Measurements from ENCODE around the gene ARFGAP3.

ARFGAP3 gene

DNA sequence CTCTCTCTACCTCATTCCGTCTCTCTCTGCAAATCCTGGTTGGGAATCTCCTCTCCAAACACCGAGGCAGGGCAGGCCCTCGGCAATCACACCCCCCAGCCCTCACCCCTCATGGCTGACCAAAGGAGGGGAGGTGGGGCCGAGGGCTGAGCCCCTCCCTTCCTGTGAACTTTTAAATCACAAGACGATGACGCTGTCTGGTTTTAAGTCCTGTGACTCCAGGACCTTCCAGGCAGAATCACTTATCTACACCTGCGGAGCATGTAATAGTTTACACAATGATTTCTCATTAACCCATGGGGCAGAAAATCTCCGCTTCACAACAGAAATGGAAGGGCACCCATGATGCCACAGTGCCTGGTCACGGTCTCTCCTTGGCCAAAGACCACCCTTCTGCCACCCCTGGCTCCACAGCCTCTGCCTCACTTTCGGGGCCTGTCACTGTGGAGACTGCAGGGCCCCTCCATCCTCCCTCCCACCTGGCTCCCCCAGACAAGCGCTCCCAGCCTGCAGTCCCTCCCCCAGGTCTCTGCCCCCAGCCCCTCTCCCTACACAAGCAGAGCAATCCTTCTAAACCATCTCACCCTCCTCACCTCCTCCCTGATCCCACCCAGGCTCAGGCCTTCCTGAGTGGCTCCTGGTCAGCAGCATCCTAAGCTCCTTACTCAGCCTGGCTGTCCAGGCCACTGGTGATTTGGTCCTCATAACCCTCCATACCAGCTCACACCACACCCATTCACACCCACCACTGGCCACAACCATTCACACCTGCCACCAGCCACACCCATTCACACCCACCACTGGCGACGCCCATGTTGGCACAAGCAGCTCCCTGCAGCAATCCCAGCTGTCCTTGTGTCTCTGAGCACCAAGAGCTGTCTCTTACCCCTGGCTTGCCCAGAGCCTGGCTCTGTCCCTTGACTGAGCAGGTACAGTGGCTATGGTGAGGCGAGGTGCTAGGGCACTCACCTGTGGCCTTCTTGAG lies 30.7 kb upstream of the ARFGAP3 start:
- no peaks in the 10 kb centered on the region for H3K9me3 ChIP-seq (ENCODE audit: control insufficient read depth, insufficient read depth, low read depth, low read length)
- POLR2A ChIA-PET: no interaction called here
- no peak overlapping the region for H3K27ac ChIP-seq (ENCODE audit: extremely low read depth, low read depth, low read length)
- H3K36me3 ChIP-seq (ENCODE audit: control insufficient read depth in 2 of 2, insufficient read depth in 1 of 2, low read length in 2 of 2): peaks cover 3 to 88% of the 10 kb centered on the region in 2 experiments; a peak in 1 of 3 replicates
- CTCF ChIA-PET: interaction anchor here (1.0 kb wide), 1 partner anchor 11 kb away, joined by 3 read pairs; no protein-coding TSS in a partner anchor
- TF ChIP-seq, protein P1, sequence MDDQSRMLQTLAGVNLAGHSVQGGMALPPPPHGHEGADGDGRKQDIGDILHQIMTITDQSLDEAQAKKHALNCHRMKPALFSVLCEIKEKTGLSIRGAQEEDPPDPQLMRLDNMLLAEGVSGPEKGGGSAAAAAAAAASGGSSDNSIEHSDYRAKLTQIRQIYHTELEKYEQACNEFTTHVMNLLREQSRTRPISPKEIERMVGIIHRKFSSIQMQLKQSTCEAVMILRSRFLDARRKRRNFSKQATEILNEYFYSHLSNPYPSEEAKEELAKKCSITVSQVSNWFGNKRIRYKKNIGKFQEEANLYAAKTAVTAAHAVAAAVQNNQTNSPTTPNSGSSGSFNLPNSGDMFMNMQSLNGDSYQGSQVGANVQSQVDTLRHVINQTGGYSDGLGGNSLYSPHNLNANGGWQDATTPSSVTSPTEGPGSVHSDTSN (CRISPR knock-in tag; IDR thresholded peaks at IDR 0.05): no peak
- TF ChIP-seq ZBTB8A (tag by site-specific recombination; IDR thresholded peaks at IDR 0.05) (no peak), ZNF302 (tag by site-specific recombination; IDR thresholded peaks at IDR 0.05; ENCODE audit: low read depth) (no peak), ZNF423 (tag by site-specific recombination; IDR thresholded peaks at IDR 0.05) (no peak), KLF9 (tag by site-specific recombination; IDR thresholded peaks at IDR 0.05; ENCODE audit: low read depth) (peak; percentile 48; the same call in 1 of the 2 replicates), KLF8 (tag by site-specific recombination; IDR thresholded peaks at IDR 0.05) (peak; percentile 42; the same call in 1 of the 2 replicates), ZNF10 (tag by site-specific recombination; IDR thresholded peaks at IDR 0.05) (no peak), KLF1 (tag by site-specific recombination; IDR thresholded peaks at IDR 0.05) (peak; percentile 100), ZFHX2 (tag by site-specific recombination; conservative IDR thresholded peaks at IDR 0.05) (peak; percentile 71), ZNF112 (tag by site-specific recombination; IDR thresholded peaks at IDR 0.05) (no peak), EGR2 (tag by site-specific recombination; IDR thresholded peaks at IDR 0.05; ENCODE audit: low read depth) (peak; percentile 86), ZNF169 (tag by site-specific recombination; IDR thresholded peaks at IDR 0.05) (no peak), ZNF548 (tag by site-specific recombination; IDR thresholded peaks at IDR 0.05) (no peak)
- TF ChIP-seq, protein P2, sequence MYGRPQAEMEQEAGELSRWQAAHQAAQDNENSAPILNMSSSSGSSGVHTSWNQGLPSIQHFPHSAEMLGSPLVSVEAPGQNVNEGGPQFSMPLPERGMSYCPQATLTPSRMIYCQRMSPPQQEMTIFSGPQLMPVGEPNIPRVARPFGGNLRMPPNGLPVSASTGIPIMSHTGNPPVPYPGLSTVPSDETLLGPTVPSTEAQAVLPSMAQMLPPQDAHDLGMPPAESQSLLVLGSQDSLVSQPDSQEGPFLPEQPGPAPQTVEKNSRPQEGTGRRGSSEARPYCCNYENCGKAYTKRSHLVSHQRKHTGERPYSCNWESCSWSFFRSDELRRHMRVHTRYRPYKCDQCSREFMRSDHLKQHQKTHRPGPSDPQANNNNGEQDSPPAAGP (tag by site-specific recombination; IDR thresholded peaks at IDR 0.05): peak; percentile 83
- TF ChIP-seq, protein P3, sequence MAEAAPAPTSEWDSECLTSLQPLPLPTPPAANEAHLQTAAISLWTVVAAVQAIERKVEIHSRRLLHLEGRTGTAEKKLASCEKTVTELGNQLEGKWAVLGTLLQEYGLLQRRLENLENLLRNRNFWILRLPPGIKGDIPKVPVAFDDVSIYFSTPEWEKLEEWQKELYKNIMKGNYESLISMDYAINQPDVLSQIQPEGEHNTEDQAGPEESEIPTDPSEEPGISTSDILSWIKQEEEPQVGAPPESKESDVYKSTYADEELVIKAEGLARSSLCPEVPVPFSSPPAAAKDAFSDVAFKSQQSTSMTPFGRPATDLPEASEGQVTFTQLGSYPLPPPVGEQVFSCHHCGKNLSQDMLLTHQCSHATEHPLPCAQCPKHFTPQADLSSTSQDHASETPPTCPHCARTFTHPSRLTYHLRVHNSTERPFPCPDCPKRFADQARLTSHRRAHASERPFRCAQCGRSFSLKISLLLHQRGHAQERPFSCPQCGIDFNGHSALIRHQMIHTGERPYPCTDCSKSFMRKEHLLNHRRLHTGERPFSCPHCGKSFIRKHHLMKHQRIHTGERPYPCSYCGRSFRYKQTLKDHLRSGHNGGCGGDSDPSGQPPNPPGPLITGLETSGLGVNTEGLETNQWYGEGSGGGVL (tag by site-specific recombination; IDR thresholded peaks at IDR 0.05): no peak
- TF ChIP-seq, protein P4, sequence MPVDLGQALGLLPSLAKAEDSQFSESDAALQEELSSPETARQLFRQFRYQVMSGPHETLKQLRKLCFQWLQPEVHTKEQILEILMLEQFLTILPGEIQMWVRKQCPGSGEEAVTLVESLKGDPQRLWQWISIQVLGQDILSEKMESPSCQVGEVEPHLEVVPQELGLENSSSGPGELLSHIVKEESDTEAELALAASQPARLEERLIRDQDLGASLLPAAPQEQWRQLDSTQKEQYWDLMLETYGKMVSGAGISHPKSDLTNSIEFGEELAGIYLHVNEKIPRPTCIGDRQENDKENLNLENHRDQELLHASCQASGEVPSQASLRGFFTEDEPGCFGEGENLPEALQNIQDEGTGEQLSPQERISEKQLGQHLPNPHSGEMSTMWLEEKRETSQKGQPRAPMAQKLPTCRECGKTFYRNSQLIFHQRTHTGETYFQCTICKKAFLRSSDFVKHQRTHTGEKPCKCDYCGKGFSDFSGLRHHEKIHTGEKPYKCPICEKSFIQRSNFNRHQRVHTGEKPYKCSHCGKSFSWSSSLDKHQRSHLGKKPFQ (tag by site-specific recombination; IDR thresholded peaks at IDR 0.05): peak; percentile 90
- TF ChIP-seq, protein P5, sequence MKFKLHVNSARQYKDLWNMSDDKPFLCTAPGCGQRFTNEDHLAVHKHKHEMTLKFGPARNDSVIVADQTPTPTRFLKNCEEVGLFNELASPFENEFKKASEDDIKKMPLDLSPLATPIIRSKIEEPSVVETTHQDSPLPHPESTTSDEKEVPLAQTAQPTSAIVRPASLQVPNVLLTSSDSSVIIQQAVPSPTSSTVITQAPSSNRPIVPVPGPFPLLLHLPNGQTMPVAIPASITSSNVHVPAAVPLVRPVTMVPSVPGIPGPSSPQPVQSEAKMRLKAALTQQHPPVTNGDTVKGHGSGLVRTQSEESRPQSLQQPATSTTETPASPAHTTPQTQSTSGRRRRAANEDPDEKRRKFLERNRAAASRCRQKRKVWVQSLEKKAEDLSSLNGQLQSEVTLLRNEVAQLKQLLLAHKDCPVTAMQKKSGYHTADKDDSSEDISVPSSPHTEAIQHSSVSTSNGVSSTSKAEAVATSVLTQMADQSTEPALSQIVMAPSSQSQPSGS (tag by site-specific recombination; IDR thresholded peaks at IDR 0.05; ENCODE audit: low read depth): no peak
- no peak overlapping the region for H3K4me3 ChIP-seq (ENCODE audit: low read depth, low read length)
- H3K4me1 ChIP-seq (ENCODE audit: control insufficient read depth, insufficient read depth, low read length): no peaks in the 10 kb centered on the region
